ENCODE results near the gene EEF1A2.

DNA sequence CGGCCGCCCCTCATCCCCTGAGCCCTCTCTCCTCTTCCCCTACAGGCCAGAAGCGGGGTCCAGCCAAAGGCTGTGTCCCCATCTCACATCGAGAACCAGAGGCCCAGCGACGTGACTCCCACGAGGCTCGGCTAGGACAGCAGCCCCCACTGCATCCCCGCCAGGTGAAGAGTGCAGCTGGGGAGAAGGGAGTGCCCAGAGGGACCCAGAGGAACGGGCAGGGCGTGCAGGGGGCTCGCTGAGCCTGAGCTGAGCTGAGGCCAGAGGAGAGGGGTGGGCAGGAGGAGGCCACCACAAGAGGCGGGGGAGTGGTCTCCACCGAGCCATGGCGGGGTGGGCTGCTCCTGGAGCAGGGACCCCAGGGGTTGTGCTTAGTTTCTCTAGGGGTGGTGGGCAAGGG, 59.0 kb downstream of the EEF1A2 start:
- TF ChIP-seq, protein P1, sequence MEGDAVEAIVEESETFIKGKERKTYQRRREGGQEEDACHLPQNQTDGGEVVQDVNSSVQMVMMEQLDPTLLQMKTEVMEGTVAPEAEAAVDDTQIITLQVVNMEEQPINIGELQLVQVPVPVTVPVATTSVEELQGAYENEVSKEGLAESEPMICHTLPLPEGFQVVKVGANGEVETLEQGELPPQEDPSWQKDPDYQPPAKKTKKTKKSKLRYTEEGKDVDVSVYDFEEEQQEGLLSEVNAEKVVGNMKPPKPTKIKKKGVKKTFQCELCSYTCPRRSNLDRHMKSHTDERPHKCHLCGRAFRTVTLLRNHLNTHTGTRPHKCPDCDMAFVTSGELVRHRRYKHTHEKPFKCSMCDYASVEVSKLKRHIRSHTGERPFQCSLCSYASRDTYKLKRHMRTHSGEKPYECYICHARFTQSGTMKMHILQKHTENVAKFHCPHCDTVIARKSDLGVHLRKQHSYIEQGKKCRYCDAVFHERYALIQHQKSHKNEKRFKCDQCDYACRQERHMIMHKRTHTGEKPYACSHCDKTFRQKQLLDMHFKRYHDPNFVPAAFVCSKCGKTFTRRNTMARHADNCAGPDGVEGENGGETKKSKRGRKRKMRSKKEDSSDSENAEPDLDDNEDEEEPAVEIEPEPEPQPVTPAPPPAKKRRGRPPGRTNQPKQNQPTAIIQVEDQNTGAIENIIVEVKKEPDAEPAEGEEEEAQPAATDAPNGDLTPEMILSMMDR (IDR thresholded peaks at IDR 0.05): no peak
- no peak for TF ChIP-seq ZFX (IDR thresholded peaks at IDR 0.05; ENCODE audit: borderline replicate concordance)

Data from 22Rv1 (cell line).